ENCODE data around the gene AQR. TPM values are rescaled to one million over a fixed set of nuclear protein-coding genes. Genes with fewer than 3 reads are reported as not detected.

Gene AQR
- total RNA-seq, 1 experiment from 2014 or later: 30.7 TPM

DNA sequence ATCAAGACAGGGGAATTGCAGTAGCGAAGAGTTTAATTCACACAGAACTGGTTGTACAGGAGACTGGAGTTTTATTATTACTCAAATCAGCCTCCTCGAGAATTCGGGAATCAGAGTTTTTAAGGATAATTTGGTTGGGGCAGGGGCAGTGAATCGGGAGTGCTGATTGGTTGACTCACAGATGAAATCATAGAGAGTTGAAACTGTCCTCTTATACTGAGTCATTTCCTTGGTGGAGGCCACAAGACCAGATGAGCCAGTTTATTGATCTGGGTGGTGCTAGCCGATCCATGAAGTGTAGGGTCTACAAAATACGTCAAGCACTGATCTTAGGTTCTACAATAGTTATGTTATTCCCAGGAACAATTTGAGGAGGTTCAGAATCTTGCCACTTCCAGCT, 23.9 kb upstream of the AQR start:
- H3K27ac ChIP-seq (ENCODE audit: low read depth, low read length): peak overlapping the region; percentile 33; the same call in 1 of the 2 replicates
- ATAC-seq (peak; percentile 60), DNase-seq (ENCODE audit: low read depth, low spot score) (peak; percentile 63)
- CTCF ChIA-PET: interaction anchor here (2.3 kb wide), 1 partner anchor 24 kb away, joined by 10 read pairs; the partner anchor contains the start of gene AQR
- BruUV-seq (replicated peaks): no TSS peak
- intact Hi-C loops (cut with micrococcal nuclease): no loop called here
- H3K9ac ChIP-seq (ENCODE audit: low read length): 0 out of 2 replicates have a peak overlapping the region, but pooled peaks have one; percentile 14
- peaks cover 22 to 50% of the 10 kb centered on the region in 2 experiments for H3K4me1 ChIP-seq (ENCODE audit: control insufficient read depth in 1 of 2, insufficient read depth in 2 of 2, low read length in 2 of 2)
- H3K4me2 ChIP-seq (ENCODE audit: low read length): peak overlapping the region; percentile 66
- no peaks in the 10 kb centered on the region for H3K9me3 ChIP-seq (ENCODE audit: control insufficient read depth in 1 of 2, insufficient read depth in 1 of 2, low read depth in 1 of 2, low read length in 2 of 2)
- H2AFZ ChIP-seq (ENCODE audit: low read depth, low read length, poor library complexity, severe bottlenecking): peak overlapping the region; percentile 63
- TF ChIP-seq ZNF274 (IDR thresholded peaks at IDR 0.05; ENCODE audit: low read depth, low read length): no peak
- peak; percentile 43 for TF ChIP-seq POLR2AphosphoS5 (IDR thresholded peaks at IDR 0.05; ENCODE audit: low read depth, low read length)
- TF ChIP-seq YY1 (IDR thresholded peaks at IDR 0.05; ENCODE audit: extremely low read depth, insufficient replicate concordance, low read depth, low read length): no peak
- TF ChIP-seq CBX3 (IDR thresholded peaks at IDR 0.05; ENCODE audit: low read depth): peak; percentile 40; the same call in 1 of the 2 replicates
- TF ChIP-seq JUND (IDR thresholded peaks at IDR 0.05): peak; percentile 74
- peak; percentile 83 for TF ChIP-seq SP1 (IDR thresholded peaks at IDR 0.05; ENCODE audit: low read depth)
- no peak for TF ChIP-seq ELF1 (IDR thresholded peaks at IDR 0.05; ENCODE audit: borderline replicate concordance, low read depth)
- TF ChIP-seq FOSL1 (IDR thresholded peaks at IDR 0.05; ENCODE audit: low read depth): peak; percentile 70
- no peak for TF ChIP-seq ATF3 (IDR thresholded peaks at IDR 0.05)
- TF ChIP-seq MAX (IDR thresholded peaks at IDR 0.05): 0 out of 2 replicates have a peak, but pooled peaks have one; percentile 14
- no peak for TF ChIP-seq TCF7L2 (IDR thresholded peaks at IDR 0.05; ENCODE audit: borderline replicate concordance, extremely low read depth, insufficient read depth, insufficient read length)
- no peaks in the 10 kb centered on the region for H3K9me2 ChIP-seq (ENCODE audit: insufficient read depth)
- H3K4me3 ChIP-seq (replicated peaks in 1 of 2; ENCODE audit: low read depth in 1 of 2, low read length in 2 of 2): peak overlapping the region in 1 of 2 experiments; percentile 25; a peak in 1 of 4 replicates
- H4K20me1 ChIP-seq (ENCODE audit: insufficient read depth): no peaks in the 10 kb centered on the region
- RAD21 ChIA-PET (ENCODE audit: low non-redundant PET in 1 of 2, low total read pairs in 2 of 2, uncharacterized antibody in 2 of 2, unreplicated experiment in 2 of 2): no interaction called here
- H3K27me3 ChIP-seq (ENCODE audit: insufficient read depth, low read length): no peaks in the 10 kb centered on the region
- H3K79me2 ChIP-seq (ENCODE audit: insufficient read depth, low read length): no peaks in the 10 kb centered on the region
- POLR2A ChIA-PET: no interaction called here
- H3K36me3 ChIP-seq (ENCODE audit: control insufficient read depth in 1 of 2, insufficient read depth in 2 of 2, low read length in 2 of 2): no peaks in the 10 kb centered on the region
